CD4-positive, alpha-beta T cell treated with Interleukin-12 subunit alpha and Interleukin-12 subunit beta, for 1 hour (primary cell): ENCODE measurements around the gene IL17REL.

Source experiments
- DNase-seq: peaks from one replicate; pipeline ENCODE4 v3.0.0-alpha.2; 2020

Gene IL17REL

DNA sequence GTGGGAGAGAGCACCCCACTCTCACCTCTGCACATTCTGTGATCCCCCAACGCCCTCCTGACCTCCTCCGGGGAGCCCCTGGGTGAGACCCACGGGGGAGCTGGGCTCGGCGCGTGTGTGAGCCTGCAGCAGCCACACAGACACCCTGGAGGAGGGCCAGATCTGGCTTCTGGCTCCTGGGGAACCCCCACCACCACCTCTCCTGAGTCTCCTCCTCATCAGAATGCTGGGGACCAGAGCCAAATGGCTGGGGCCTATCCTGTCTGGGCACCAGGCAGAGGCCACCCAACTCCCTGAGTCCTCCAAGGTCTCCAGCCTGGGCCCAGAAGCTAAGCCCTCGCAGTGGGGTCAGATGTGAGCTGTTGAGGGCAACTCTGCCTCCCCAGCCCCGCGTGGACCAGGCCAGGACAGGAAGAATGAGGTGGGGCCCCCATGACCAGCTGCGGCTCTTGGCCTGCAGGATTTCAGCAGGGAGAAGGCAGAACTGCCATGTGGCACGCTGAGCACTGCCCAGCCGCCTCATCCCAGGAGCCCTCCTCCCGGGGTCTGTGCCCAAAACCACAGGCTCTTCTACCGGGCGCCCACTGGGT lies 57.5 kb downstream of the IL17REL start:
- no peak for DNase-seq

DNA sequence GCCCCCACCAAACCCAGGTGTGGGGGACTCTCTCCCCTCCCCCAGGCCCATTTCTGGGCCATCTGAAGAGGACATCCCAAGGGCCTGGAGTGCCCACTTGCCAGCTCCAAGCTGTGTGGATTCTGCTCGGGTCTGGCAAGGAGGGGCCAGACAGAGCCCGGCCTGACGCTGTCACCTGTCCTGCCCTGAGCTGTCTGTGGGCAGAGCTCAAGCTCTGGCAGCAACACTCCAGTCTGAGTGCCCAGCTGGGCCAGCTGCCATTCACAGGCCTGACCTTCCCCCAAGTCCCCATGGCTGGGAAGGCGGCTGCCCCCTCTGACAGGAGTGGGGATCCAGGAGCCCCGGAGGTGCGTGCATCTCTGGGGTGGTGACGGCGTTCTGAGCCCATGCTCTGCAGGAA lies 58.2 kb downstream of the IL17REL start:
- DNase-seq, result no peak

DNA sequence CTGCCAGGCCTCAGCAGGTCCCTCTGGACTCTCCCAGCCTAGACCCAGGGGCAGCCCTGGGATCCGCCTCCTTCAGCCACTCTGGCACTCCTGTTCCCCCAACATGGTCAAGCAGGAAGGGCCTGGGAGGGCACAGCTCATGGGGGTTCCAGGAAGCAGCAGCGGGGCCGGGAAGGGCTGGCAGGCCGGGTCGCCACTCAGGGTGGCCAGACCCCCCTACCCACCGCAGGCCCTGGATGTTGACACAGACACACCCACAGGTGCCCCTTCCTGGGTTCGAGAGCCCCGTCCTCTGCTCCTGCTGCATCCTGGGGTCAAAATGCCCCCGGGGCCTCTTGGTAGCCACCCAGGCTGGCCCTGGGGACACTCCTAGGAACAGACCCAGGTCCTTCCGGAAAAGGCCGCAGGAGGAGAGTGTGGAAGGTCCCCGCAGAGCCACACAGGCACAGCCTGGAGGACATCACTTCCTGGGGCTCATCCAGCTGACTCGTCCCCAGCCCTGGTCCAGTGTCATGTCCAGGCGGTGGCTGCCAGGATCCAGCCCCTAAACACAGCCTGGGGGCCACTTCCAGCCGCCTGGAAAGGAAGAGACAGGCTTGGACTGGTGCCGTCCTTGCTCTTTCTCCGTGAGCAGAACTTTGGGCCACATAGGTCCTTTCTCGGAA lies 58.8 kb downstream of the IL17REL start:
- DNase-seq, result no peak

DNA sequence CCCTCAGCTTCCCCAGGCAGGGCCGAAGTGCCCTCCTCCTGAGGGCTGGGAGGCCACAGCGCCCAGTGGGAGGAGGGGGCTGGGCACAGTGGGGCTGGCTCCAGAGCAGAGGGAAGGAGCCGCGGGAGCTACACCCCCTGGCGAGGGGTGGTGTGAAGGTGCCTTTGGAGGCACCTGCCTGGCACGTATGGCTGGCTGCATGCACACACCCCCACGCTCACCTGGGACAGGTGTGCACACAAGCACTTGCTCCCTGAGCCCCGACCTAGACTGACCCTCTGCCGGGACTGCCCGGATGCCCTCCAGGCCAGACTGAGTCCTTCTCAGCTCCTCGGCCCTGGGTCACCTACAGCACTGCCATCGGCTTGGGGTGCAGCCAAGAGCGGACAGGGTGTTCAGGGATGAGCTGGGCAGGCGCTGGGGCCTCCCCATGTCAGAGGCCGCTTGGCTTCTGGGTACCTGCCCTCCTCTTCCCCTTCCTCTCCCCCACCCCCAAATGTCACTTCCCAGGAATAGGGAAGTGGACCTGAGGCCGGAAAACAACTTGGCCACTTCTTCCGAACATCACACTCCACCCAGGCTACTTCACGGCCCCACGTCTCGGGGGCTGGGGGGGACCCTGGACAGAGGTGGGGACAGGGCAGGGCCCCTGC lies 59.4 kb downstream of the IL17REL start:
- DNase-seq, result no peak

DNA sequence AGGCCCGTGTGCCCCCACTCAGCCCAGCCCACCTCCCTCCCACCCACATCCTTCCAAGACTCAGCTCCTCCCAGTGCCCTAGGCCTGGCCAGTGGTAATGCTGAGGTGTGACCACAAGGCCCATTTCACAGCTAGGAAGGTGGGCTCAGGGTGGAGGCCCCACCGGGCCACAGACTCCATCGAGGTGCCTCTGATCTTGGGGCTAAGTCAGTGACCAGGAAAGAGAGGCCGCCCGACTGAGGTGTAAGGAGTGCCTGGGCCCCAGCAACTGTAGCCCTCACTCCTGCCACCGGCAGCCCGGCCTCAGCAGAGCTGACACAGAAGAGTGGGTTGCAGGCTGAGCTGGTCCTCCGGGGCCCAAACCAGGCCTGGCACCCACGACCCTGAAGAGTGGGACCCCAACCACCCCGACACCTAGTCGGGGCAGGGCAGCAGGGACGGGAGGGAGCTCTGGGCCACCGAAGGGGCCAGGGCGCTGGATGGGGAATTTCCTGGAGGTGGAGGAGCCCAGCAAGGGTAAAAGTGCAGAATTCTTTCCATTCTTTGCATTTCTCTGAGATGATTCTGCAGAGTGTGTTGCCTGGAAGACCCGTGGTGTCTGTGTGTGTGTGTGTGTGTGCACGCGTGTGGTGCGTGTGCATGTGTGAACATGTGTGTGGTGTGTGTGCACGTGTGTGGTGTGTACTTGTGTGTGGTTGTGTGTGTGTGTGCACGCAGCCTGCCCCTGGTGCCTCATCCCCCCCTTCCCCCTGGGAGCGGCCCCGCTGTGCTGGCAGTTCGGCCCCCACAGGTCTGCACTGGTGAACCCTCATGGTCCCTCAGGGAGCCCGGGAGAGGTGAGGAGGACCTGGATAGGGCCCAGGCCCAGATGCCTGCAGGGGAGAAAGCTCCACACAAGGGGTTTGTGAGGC lies 60.3 kb downstream of the IL17REL start:
- DNase-seq, result no peak

- no peak for DNase-seq
Observed at GRCh38 chr22:49951678-49951985, 60.9 kb downstream of the IL17REL start.

DNA sequence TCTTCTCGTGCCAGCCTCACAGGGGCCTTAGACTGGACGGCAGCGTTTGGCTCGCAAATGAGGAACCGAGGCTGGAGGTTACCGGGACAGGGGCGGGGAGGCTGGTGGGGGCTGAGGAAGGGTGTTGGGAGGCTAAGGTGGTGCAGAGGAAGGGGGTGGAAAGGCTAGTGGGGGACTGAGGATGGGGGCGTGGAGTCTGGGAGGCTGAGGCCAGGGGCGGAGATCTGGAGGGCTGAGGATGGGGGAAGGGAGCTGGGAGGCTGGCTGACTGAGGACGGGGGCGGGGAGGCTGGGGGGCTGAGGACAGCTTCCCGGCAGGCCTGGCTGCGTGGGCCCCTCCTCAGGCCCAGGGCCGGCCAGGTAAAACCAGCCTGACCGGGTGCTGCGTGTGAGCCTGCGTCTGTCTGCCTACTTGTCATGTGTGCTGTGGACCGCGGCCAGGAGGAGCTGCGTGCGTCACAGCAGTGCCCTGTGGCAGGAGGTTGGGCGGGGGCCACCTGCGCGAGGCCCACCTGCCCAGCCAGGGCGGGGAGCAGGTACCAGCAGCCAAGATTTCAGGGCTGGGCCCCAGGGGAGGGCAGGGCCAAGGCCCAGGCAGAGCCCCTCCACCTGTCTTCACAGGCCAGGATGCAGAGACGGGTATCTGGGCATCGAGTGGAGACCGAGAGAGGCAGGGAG lies 61.4 kb downstream of the IL17REL start:
- no peak for DNase-seq

- no peak for DNase-seq
Observed at GRCh38 chr22:49950396-49950994, 62.1 kb downstream of the IL17REL start.

DNA sequence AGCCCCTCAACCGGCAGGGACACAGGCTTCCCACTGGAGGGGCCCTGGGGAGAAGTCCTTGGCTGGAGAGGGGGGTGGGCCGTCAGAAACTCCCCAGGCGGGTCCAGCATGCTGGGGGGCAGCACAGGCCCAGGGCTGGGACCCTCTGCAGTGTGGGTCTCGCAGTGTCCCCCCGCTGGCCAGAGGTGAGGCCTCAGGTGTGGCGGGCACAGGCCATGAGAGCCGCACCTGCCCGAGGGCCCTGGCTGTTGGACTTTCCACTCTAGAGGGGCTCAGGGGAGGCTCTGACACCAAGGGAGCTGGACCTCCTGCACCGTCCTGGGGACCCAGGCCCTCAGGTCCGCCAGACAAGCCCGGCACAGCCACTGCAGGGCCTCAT lies 62.7 kb downstream of the IL17REL start:
- DNase-seq, result no peak

DNA sequence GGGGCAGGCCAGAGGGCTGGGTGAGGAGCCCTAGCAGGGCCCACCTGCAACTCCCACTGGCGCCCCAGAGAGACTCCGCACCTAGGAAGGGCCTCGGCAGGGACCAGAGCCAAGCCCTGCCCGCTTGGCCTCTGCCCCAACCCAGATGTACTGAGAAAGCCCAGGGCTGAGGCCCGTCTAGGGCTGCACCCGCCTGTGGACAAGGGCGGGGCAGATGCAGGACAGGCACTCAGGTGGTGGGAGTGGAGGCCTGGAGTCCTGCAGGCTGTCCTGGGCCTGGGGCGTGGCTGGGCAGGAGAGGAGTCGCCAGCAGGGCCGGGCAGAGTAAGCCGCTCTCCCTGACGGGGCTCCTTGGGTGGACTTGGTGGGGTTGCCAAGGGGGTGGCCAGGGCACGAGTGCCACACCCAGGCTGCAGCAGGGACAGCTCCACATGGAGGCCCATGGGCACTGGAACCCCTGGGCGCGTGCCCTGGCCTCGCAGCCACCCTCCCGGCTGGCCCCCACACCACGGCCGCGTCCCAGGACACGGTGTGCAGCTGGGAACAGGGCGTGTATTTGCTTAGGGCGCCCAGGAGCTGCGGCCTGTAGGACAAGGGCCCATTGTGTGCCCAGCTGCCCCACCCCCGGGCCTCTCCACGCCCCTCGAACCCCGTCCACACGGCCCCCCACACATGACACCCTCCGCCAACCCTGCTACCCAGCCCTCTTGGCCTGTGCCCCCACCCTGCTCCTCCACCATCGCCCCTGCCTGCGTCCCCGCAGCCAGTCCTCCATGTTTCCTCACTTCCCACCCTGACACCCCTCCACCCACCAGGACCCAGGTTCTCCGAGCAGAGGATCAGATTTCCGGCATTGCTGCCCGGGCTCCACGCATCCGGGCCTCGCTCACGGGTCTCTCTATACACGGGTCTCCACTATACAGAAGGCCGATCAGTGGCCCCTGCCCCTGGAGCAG lies 63.3 kb downstream of the IL17REL start:
- no peak for DNase-seq

DNA sequence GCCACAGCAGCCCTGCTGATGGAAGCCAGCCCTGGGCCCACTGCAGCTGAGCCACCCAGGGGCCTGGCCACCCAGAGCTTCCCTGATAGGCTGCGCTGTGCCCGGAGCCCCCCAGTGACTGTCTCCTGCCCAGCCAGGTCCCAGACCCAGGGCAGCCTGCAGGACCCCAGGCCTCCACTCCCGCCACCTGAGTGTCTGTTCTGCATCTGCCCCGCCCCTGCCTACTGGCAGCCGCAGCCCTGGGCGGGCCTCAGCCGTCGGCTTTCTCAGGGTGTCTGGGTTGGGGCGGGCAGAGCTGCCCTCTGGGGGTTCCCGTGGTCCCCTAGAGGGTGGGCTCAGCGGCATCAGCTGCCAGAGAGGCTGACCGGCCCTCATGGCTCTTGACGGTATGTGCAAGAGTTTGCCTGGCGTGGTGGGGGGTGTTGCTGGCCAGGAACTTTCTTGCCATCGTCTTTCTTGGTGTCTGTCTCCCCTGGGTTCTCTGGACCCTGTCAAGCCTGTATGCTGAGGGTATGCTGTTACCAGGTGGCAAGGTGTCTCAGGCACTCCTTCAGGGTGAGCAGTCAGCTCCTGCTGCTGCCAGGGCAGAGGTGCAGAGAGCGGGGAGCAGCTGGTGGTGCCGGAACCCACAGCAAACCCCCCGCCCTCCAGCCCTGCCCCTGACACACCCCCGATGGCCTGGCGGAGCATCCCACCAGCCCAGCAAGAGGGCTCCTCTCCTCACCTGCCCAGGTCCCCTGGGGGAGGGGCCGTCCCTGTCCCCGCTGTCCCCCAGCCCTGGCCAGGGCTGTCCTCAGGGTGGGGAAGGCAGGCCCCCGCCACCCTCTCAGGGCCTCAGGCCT lies 64.2 kb downstream of the IL17REL start:
- no peak for DNase-seq

- no peak for DNase-seq
Observed at GRCh38 chr22:49947296-49947622, 65.3 kb downstream of the IL17REL start.

DNA sequence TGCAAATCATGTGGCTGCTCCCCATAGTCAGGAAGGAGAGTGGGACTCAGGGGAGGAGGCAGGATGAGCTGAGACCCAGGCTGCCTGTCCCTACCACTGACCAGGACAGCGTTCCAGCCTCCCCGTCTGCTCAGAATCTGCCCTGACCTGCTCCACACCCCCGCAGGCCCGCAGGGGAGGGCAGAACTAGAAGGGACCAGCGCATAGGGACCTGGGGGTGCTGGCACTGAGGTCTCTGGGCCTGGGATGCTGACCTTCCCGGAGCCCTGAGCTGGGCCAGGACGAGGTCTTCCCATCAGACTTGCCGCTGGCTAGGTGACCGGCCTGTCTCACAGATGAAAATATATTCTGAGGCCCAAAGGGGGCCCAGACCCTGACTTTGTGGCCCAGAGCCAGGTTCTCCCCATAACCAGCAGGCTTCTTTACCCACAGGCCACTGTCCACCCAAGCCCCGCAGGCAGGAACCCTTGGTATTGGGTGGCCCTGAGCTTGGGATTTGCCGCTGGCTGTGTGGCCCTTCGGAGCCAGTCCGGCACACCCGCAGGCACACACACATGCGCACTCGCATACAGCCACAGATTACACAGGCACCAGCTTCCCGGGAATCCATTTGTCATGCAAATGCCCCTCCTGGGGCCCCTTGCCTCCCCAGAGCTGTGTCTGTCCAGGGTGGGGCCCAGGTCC lies 65.8 kb downstream of the IL17REL start:
- no peak for DNase-seq

GRCh38 chr22:49945042-49945794 lies 67.3 kb downstream of the IL17REL start:
- DNase-seq, result peak; percentile 83
